DOHH2 (cell line): Measurements from ENCODE around the gene SYTL2.

ENCODE experiments used
- H3F3A ChIP-seq: fragments of 200-600 bp; sonication (generic), shearing (Covaris generic); 2 replicates; pipeline ENCODE4 v1.6.0; 2016; ENCODE audit warnings: antibody characterized with exemption, mild to moderate bottlenecking; ENCODE audit not compliant: control insufficient read depth, insufficient read depth
- H3K27ac ChIP-seq: fragments of 200-600 bp; sonication (generic); 2 replicates; pipeline ENCODE4 v1.5.1; 2014; ENCODE audit warnings: low read depth, mild to moderate bottlenecking, low read length, moderate library complexity
- H3K27me3 ChIP-seq: fragments of 200-600 bp; sonication (generic); 2 replicates; pipeline ENCODE4 v1.6.1; 2014; ENCODE audit warnings: mild to moderate bottlenecking, low read length, mixed read lengths; ENCODE audit not compliant: control insufficient read depth
- H3K36me3 ChIP-seq: fragments of 200-600 bp; sonication (generic); 2 replicates; pipeline ENCODE4 v1.6.1; 2014; ENCODE audit warnings: mild to moderate bottlenecking, low read length, moderate library complexity, mixed read lengths; ENCODE audit not compliant: control insufficient read depth
- H3K4me1 ChIP-seq: fragments of 200-600 bp; sonication (generic); 2 replicates; pipeline ENCODE4 v1.6.1; 2014; ENCODE audit warnings: mild to moderate bottlenecking, low read length, mixed read lengths; ENCODE audit not compliant: control insufficient read depth
- H3K4me2 ChIP-seq: fragments of 200-600 bp; sonication (generic); 2 replicates; pipeline ENCODE4 v1.6.0; 2014; ENCODE audit warnings: mild to moderate bottlenecking, low read length, moderate library complexity
- H3K4me3 ChIP-seq: fragments of 200-600 bp; sonication (generic); 2 replicates; pipeline ENCODE4 v1.5.1; 2014; ENCODE audit warnings: mild to moderate bottlenecking, low read length, mixed read lengths
- H3K79me2 ChIP-seq: fragments of 200-600 bp; sonication (generic); 2 replicates; pipeline ENCODE4 v1.6.1; 2014; ENCODE audit warnings: mild to moderate bottlenecking, low read length, mixed read lengths; ENCODE audit not compliant: control insufficient read depth
- H3K9me2 ChIP-seq: fragments of 200-600 bp; sonication (generic); replicated peaks from 2 replicates; pipeline ENCODE4 v1.6.1; 2014; ENCODE audit warnings: mild to moderate bottlenecking, low read length, mixed read lengths; ENCODE audit not compliant: control insufficient read depth
- H3K9me3 ChIP-seq: fragments of 200-600 bp; sonication (generic); 2 replicates; pipeline ENCODE4 v1.6.1; 2014; ENCODE audit warnings: antibody characterized with exemption, low read length, mixed read lengths; ENCODE audit not compliant: control insufficient read depth, insufficient read depth
- H4K20me1 ChIP-seq: fragments of 200-600 bp; sonication (generic); 2 replicates; pipeline ENCODE4 v1.6.0; 2014; ENCODE audit warnings: low read depth, mild to moderate bottlenecking, antibody characterized with exemption, low read length, moderate library complexity; ENCODE audit not compliant: control insufficient read depth, insufficient read depth
- EZH2phosphoT487 ChIP-seq: fragments of 200-600 bp; sonication (generic); IDR thresholded peaks from 2 replicates; pipeline ENCODE4 v1.6.1; 2017; ENCODE audit warnings: borderline replicate concordance, mild to moderate bottlenecking, antibody characterized with exemption, low read length, moderate library complexity, mixed read lengths
- TF ChIP-seq, protein P1 (sequence below): fragments of 200-600 bp; sonication (generic); IDR thresholded peaks from one replicate; pipeline ENCODE4 v1.5.1; 2014; ENCODE audit warnings: antibody characterized with exemption, mild to moderate bottlenecking, low read depth, low read length; ENCODE audit not compliant: poor library complexity, severe bottlenecking

Gene SYTL2

DNA sequence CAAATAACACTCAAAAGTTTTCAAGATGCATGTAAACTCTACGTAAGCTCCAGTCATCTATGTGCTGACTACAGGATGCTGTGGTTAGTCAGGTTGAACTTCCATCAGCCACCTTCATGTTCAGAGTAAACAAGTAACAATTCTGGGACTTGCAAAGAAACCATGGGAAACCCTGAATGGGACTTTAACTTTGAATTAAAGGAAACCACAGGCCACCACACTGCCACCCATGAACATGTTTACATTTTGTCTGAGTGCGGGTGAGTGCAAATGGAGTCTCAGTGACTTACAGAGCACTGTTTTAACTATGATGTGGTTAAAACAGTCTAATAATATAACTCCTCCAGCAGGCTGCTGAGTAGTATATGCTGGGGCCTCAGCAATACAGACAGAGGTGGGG lies 12.9 kb upstream of the SYTL2 start:
- Histone ChIP-seq H3K9me2 (no peaks in the 10 kb centered on the region), H4K20me1 (no peaks in the 10 kb centered on the region), H3K9me3 (no peaks in the 10 kb centered on the region), H3K79me2 (no peaks in the 10 kb centered on the region), H3K4me1 (no peaks in the 10 kb centered on the region), H3K36me3 (no peaks in the 10 kb centered on the region), H3F3A (no peaks in the 10 kb centered on the region), H3K27me3 (no peaks in the 10 kb centered on the region), H3K27ac (no peak overlapping the region), H3K4me2 (no peak overlapping the region), H3K4me3 (no peak overlapping the region)
- TF ChIP-seq, protein P1, sequence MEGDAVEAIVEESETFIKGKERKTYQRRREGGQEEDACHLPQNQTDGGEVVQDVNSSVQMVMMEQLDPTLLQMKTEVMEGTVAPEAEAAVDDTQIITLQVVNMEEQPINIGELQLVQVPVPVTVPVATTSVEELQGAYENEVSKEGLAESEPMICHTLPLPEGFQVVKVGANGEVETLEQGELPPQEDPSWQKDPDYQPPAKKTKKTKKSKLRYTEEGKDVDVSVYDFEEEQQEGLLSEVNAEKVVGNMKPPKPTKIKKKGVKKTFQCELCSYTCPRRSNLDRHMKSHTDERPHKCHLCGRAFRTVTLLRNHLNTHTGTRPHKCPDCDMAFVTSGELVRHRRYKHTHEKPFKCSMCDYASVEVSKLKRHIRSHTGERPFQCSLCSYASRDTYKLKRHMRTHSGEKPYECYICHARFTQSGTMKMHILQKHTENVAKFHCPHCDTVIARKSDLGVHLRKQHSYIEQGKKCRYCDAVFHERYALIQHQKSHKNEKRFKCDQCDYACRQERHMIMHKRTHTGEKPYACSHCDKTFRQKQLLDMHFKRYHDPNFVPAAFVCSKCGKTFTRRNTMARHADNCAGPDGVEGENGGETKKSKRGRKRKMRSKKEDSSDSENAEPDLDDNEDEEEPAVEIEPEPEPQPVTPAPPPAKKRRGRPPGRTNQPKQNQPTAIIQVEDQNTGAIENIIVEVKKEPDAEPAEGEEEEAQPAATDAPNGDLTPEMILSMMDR = no peak
- no peak for TF ChIP-seq EZH2phosphoT487

DNA sequence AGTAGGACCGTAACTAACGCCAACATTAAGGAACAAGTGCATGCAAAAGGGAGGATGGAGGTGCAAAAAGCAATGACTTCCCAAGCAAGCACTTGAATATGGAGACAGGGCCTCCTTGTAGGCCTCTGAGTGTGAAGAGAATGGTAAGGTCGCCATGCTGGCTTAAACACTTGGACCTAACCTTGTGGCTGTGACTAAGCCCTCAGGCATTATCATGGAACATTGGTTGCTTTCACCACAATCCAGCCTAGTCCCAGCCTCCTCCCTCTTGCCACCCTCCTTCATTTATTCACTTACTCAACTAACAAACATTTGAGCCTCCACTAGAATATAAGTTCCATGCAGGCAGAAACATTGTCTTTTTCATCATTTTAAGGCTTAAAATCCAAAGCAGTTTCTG lies 11.9 kb upstream of the SYTL2 start:
- Histone ChIP-seq H3K9me2 (no peaks in the 10 kb centered on the region), H3K27me3 (no peaks in the 10 kb centered on the region), H3F3A (no peaks in the 10 kb centered on the region), H3K4me2 (no peak overlapping the region), H3K4me3 (no peak overlapping the region), H3K27ac (no peak overlapping the region), H3K4me1 (no peaks in the 10 kb centered on the region), H3K79me2 (no peaks in the 10 kb centered on the region), H4K20me1 (no peaks in the 10 kb centered on the region), H3K9me3 (no peaks in the 10 kb centered on the region), H3K36me3 (no peaks in the 10 kb centered on the region)
- TF ChIP-seq, protein P1 = no peak
- TF ChIP-seq EZH2phosphoT487 = no peak

DNA sequence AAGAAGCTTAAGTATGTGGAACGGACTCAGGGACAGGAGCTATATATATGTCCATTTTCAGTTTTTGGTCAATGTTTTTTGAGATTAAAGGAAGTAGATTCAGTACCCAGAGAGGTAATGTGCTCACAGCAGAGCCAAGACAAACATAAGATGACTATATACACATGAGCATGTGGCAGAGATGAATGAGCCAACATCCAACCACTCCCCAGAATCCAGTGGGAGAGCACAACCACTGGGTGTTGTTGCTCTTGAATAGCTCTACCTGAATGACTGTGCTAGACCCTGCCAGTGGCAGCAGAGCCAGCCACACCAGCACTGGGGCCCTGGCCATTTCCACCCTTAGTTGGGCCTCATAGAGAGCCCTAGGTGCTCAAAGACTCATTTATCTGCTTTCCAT lies 10.7 kb upstream of the SYTL2 start:
- Histone ChIP-seq H3K4me2 (no peak overlapping the region), H3K4me1 (no peaks in the 10 kb centered on the region), H3K9me3 (no peaks in the 10 kb centered on the region), H3K9me2 (no peaks in the 10 kb centered on the region), H3K27me3 (no peaks in the 10 kb centered on the region), H4K20me1 (no peaks in the 10 kb centered on the region), H3K36me3 (no peaks in the 10 kb centered on the region), H3K27ac (no peak overlapping the region), H3K79me2 (no peaks in the 10 kb centered on the region), H3F3A (no peaks in the 10 kb centered on the region), H3K4me3 (no peak overlapping the region)
- TF ChIP-seq EZH2phosphoT487 = no peak
- TF ChIP-seq, protein P1 = no peak

DNA sequence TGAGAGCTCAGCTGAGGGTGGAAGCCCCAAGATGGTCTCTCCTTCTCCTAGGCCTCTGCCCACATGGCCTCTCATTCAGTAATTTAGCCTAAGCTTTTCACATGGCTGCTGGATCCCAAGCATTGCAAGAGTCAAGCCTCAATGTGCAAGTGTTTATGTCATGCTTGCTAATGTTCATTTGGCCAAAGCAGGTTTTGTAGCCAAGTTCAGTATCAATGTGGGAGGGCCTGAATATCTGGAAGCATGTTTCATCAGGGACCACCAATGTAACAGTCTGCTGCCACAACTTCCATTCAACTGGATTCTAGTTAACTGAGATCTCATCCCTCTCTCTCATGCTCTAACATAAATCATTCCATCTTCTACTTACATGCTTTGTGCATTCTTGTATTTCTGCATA lies 8.5 kb upstream of the SYTL2 start:
- Histone ChIP-seq H3K79me2 (no peaks in the 10 kb centered on the region), H3K4me2 (no peak overlapping the region)

More for the DNA sequence above, 8.5 kb upstream of the SYTL2 start:
- Histone ChIP-seq H3K27ac (no peak overlapping the region), H3K4me3 (no peak overlapping the region), H4K20me1 (no peaks in the 10 kb centered on the region), H3K9me2 (no peaks in the 10 kb centered on the region), H3K4me1 (no peaks in the 10 kb centered on the region), H3K9me3 (no peaks in the 10 kb centered on the region), H3K36me3 (no peaks in the 10 kb centered on the region), H3K27me3 (no peaks in the 10 kb centered on the region), H3F3A (no peaks in the 10 kb centered on the region)
- TF ChIP-seq EZH2phosphoT487 = no peak
- TF ChIP-seq, protein P1 = no peak
